Head of caudate nucleus (tissue), 42 donors: Measurements from ENCODE around the gene LYZL2.
"Not testable (repeated sequence)": the region's sequence is repeated elsewhere in the genome, so short reads cannot be mapped to it uniquely, and the experiment has no call there.

Experiments
- DNase-seq, 42 donors: peaks; one replicate each; pipeline versions ENCODE4 v3.0.0 to v3.0.0-alpha.2; 2020 to 2021; ENCODE audit warnings: mixed read lengths in 7 of 42
- intact Hi-C: fragments of 100-400 bp; cut with DNase I; formaldehyde crosslinking; loops from one replicate; pipeline ENCODE4 v1.15.0; 2022

The LYZL2 gene

GRCh38 chr10:30598105-30598776 is 31.3 kb downstream of the LYZL2 start:
- intact Hi-C loops: no loop called here
- peak in 1 of 42 donors; percentile 4 for DNase-seq

- intact Hi-C loops, DNase-seq: not testable (repeated sequence)
Measured at GRCh38 chr10:30597433-30597824, 32.1 kb downstream of the LYZL2 start.

GRCh38 chr10:30596493-30597432 is 32.8 kb downstream of the LYZL2 start:
- intact Hi-C loops, DNase-seq: not testable (repeated sequence)

- intact Hi-C loops: no loop called here
- DNase-seq: no peak
Measured at GRCh38 chr10:30596013-30596412, 33.5 kb downstream of the LYZL2 start.

GRCh38 chr10:30594077-30594476 is 35.5 kb downstream of the LYZL2 start:
- intact Hi-C loops: no loop called here
- peak in 1 of 42 donors; percentile 25 for DNase-seq

- intact Hi-C loops, DNase-seq: not testable (repeated sequence)
Measured at GRCh38 chr10:30592770-30593169, 36.8 kb downstream of the LYZL2 start.

GRCh38 chr10:30591249-30591670 is 38.3 kb downstream of the LYZL2 start:
- intact Hi-C loops: no loop called here
- DNase-seq: peak in 34 of 42 donors; percentile 8 to 80 (median 38)

- peak in 5 of 42 donors; percentile 8 to 42 (median 19) for DNase-seq
- intact Hi-C loops: no loop called here
Measured at GRCh38 chr10:30589441-30589840, 40.1 kb downstream of the LYZL2 start.

- DNase-seq: peak in 27 of 42 donors; percentile 4 to 55 (median 20)
- intact Hi-C loops: no loop called here
Measured at GRCh38 chr10:30587522-30588031, 42.0 kb downstream of the LYZL2 start.

- no peak for DNase-seq
- intact Hi-C loops: no loop called here
Measured at GRCh38 chr10:30586828-30587227, 42.7 kb downstream of the LYZL2 start.

- DNase-seq: peak in 27 of 42 donors; percentile 4 to 79 (median 32)
- intact Hi-C loops: no loop called here
Measured at GRCh38 chr10:30583778-30584415, 45.7 kb downstream of the LYZL2 start.

- intact Hi-C loops: no loop called here
Measured at GRCh38 chr10:30581779-30582380, 47.7 kb downstream of the LYZL2 start.

GRCh38 chr10:30580676-30581075 is 48.9 kb downstream of the LYZL2 start:
- no peak for DNase-seq
- intact Hi-C loops: no loop called here

More at GRCh38 chr10:30581779-30582380, 47.7 kb downstream of the LYZL2 start:
- peak in 7 of 42 donors; percentile 15 to 63 (median 27) for DNase-seq

GRCh38 chr10:30580241-30580640 is 49.3 kb downstream of the LYZL2 start:
- intact Hi-C loops: no loop called here
- no peak for DNase-seq

GRCh38 chr10:30579574-30579973 is 50.0 kb downstream of the LYZL2 start:
- no peak for DNase-seq
- intact Hi-C loops: no loop called here

- intact Hi-C loops: no loop called here
- DNase-seq: no peak
Measured at GRCh38 chr10:30577048-30577447, 52.5 kb downstream of the LYZL2 start.

- no peak for DNase-seq
- intact Hi-C loops: no loop called here
Measured at GRCh38 chr10:30576641-30577040, 52.9 kb downstream of the LYZL2 start.

- DNase-seq: no peak
- intact Hi-C loops: no loop called here
Measured at GRCh38 chr10:30574432-30574796, 55.1 kb downstream of the LYZL2 start.
